ENCODE results near the gene WTAP. TPM values are rescaled to one million over a fixed set of nuclear protein-coding genes. Genes with fewer than 3 reads are reported as not detected.
"Not testable (repeated sequence)": the region's sequence is repeated elsewhere in the genome, so short reads cannot be mapped to it uniquely, and the experiment has no call there.

WTAP gene
- total RNA-seq, 1 donor from 2014 or later, result 115 TPM

- no peak for FAIRE-seq
Measured at GRCh38 chr6:159729598-159730331, 2.5 kb downstream of the WTAP start.

GRCh38 chr6:159730332-159730676 lies 3.0 kb downstream of the WTAP start:
- H3K36me3 ChIP-seq (ENCODE audit: control insufficient read depth, insufficient read depth, low read length), result peaks cover 2% of the 10 kb centered on the region
- H3K27me3 ChIP-seq (ENCODE audit: control insufficient read depth, insufficient read depth, low read length), result no peaks in the 10 kb centered on the region
- no peak for TF ChIP-seq CTCF (IDR thresholded peaks at IDR 0.05; ENCODE audit: insufficient read depth, low read length, severe bottlenecking)
- FAIRE-seq (no peak), DNase-seq (ENCODE audit: low read depth) (no peak)
- H3K4me3 ChIP-seq (ENCODE audit: low read depth, low read length), result no peak overlapping the region

More at GRCh38 chr6:159729598-159730331, 2.5 kb downstream of the WTAP start:
- Histone ChIP-seq H3K4me3 (ENCODE audit: low read depth, low read length) (peak overlapping the region; percentile 18), H3K36me3 (ENCODE audit: control insufficient read depth, insufficient read depth, low read length) (peaks cover 2% of the 10 kb centered on the region), H3K27me3 (ENCODE audit: control insufficient read depth, insufficient read depth, low read length) (no peaks in the 10 kb centered on the region)
- TF ChIP-seq CTCF (IDR thresholded peaks at IDR 0.05; ENCODE audit: insufficient read depth, low read length, severe bottlenecking), result no peak
- DNase-seq (ENCODE audit: low read depth), result no peak

- not testable (repeated sequence) for DNase-seq (ENCODE audit: low read depth); H3K27me3 ChIP-seq (ENCODE audit: control insufficient read depth, insufficient read depth, low read length); H3K36me3 ChIP-seq (ENCODE audit: control insufficient read depth, insufficient read depth, low read length); FAIRE-seq; H3K4me3 ChIP-seq (ENCODE audit: low read depth, low read length)
Measured at GRCh38 chr6:159732550-159732949, 5.2 kb downstream of the WTAP start.

- H3K27me3 ChIP-seq (ENCODE audit: control insufficient read depth, insufficient read depth, low read length); H3K36me3 ChIP-seq (ENCODE audit: control insufficient read depth, insufficient read depth, low read length); H3K4me3 ChIP-seq (ENCODE audit: low read depth, low read length); FAIRE-seq; DNase-seq (ENCODE audit: low read depth): not testable (repeated sequence)
Measured at GRCh38 chr6:159733395-159733794, 6.1 kb downstream of the WTAP start.

DNA sequence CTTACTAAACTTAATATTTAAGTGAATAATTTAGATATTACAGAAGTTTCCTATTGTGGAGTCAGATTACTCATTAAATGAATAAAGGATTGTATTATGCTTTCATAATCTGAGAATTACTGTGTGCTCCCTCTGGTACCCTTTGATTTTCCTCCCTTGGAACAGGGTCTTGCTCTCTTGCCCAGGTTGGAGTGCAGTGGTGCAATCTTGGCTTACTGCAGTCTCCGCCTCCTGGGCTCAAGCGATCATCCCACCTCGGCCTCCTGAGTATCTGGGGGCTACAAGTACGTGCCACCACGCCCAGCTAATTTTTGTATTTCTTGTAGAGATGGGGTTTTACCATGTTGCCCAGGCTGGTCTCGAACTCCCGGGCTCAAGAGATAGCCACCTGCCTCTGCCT lies 9.6 kb downstream of the WTAP start:
- peaks cover 4% of the 10 kb centered on the region for H3K36me3 ChIP-seq (ENCODE audit: control insufficient read depth, insufficient read depth, low read length)
- H3K4me3 ChIP-seq (ENCODE audit: low read depth, low read length), result no peak overlapping the region
- no peak for FAIRE-seq
- no peak for DNase-seq (ENCODE audit: low read depth)
- no peaks in the 10 kb centered on the region for H3K27me3 ChIP-seq (ENCODE audit: control insufficient read depth, insufficient read depth, low read length)
- no peak for TF ChIP-seq CTCF (IDR thresholded peaks at IDR 0.05; ENCODE audit: insufficient read depth, low read length, severe bottlenecking)

DNA sequence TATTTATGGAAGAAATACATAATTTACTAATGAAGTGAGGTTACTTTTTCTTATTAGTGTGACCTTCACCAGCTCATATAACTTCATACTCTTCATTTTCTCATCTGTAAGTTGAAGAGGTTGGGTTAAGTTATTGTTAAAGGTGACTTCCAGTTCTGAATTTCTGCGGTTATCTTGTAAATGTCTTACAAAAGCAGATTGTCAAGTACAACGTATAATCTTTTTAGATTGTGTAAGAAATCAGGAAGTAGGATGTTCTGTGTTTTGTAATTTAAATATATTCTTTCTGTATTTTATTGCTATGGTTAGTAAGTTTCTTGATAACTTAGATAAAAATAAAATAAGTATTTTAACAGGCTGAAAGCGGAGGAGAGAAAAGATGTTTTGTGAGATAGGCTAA lies 12.0 kb downstream of the WTAP start:
- Histone ChIP-seq H3K27me3 (ENCODE audit: control insufficient read depth, insufficient read depth, low read length) (no peaks in the 10 kb centered on the region), H3K4me3 (ENCODE audit: low read depth, low read length) (no peak overlapping the region), H3K36me3 (ENCODE audit: control insufficient read depth, insufficient read depth, low read length) (peaks cover 8% of the 10 kb centered on the region)
- TF ChIP-seq CTCF (IDR thresholded peaks at IDR 0.05; ENCODE audit: insufficient read depth, low read length, severe bottlenecking), result no peak
- DNase-seq (ENCODE audit: low read depth), result no peak
- FAIRE-seq, result no peak

DNA sequence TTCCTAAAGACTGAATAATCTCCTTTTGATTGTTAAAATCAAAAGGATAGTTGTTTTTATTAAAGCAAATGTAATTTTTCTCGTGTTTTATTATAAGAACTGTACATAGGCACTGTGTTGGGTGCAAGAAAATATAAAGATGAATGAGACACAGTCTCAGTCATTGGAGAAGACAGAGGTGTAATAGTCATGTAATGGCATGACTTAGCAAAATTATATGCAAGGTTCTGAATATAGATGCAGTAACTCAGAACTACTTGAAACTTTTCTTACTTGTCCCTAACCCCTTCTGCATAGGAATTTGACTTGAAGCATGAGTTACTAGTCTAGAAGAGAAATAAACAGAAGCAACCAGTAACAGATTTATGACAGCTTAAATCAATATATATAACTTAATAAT lies 14.9 kb downstream of the WTAP start:
- H3K4me3 ChIP-seq (ENCODE audit: low read depth, low read length), result no peak overlapping the region
- H3K27me3 ChIP-seq (ENCODE audit: control insufficient read depth, insufficient read depth, low read length), result no peaks in the 10 kb centered on the region
- TF ChIP-seq CTCF (IDR thresholded peaks at IDR 0.05; ENCODE audit: insufficient read depth, low read length, severe bottlenecking), result no peak
- FAIRE-seq (no peak), DNase-seq (ENCODE audit: low read depth) (no peak)
- H3K36me3 ChIP-seq (ENCODE audit: control insufficient read depth, insufficient read depth, low read length), result peaks cover 16% of the 10 kb centered on the region

All from bronchial epithelial cell (primary cell).